Measurements from ENCODE around the gene MEGF9. TPM values are rescaled to one million over a fixed set of nuclear protein-coding genes. Genes with fewer than 3 reads are reported as not detected.

The MEGF9 gene
- total RNA-seq, 1 experiment from 2014 or later: 8.3 TPM

- TF ChIP-seq CEBPB (IDR thresholded peaks at IDR 0.05; ENCODE audit: low read depth): no peak
- no peak for TF ChIP-seq MAX (IDR thresholded peaks at IDR 0.05)
- TF ChIP-seq REST (IDR thresholded peaks at IDR 0.05; ENCODE audit: low read depth): no peak
- no peak for TF ChIP-seq ZFX (IDR thresholded peaks at IDR 0.05)
- TF ChIP-seq POLR2AphosphoS5 (IDR thresholded peaks at IDR 0.05; ENCODE audit: low read depth, low read length): no peak
- TF ChIP-seq CBX3 (IDR thresholded peaks at IDR 0.05; ENCODE audit: low read depth): no peak
- TF ChIP-seq ZNF274 (IDR thresholded peaks at IDR 0.05; ENCODE audit: low read depth, low read length): no peak
- no peak for TF ChIP-seq YY1 (IDR thresholded peaks at IDR 0.05; ENCODE audit: extremely low read depth, insufficient replicate concordance, low read depth, low read length)
- no peak for TF ChIP-seq ELF1 (IDR thresholded peaks at IDR 0.05; ENCODE audit: borderline replicate concordance, low read depth)
- TF ChIP-seq JUND (IDR thresholded peaks at IDR 0.05): no peak
- no peak for TF ChIP-seq EZH2 (IDR thresholded peaks at IDR 0.05)
- no peak overlapping the region for H3K9ac ChIP-seq (ENCODE audit: low read length)
- ATAC-seq (no peak), DNase-seq (ENCODE audit: low read depth, low spot score) (no peak)
- no TSS peak for BruUV-seq (replicated peaks)
- H3K9me3 ChIP-seq (ENCODE audit: control insufficient read depth in 1 of 2, insufficient read depth in 1 of 2, low read depth in 1 of 2, low read length in 2 of 2): no peaks in the 10 kb centered on the region
- ChIA-PET RAD21 (ENCODE audit: low non-redundant PET in 1 of 2, low total read pairs in 2 of 2, uncharacterized antibody in 2 of 2, unreplicated experiment in 2 of 2) (no interaction called here), CTCF (no interaction called here), POLR2A (no interaction called here)
- H4K20me1 ChIP-seq (ENCODE audit: insufficient read depth): no peaks in the 10 kb centered on the region
- H3K4me3 ChIP-seq (replicated peaks in 1 of 2; ENCODE audit: low read depth in 1 of 2, low read length in 2 of 2): no peak overlapping the region
- no peaks in the 10 kb centered on the region for H3K9me2 ChIP-seq (ENCODE audit: insufficient read depth)
- intact Hi-C loops (cut with micrococcal nuclease): no loop called here
- peaks cover 0 to 7% of the 10 kb centered on the region in 2 experiments; a peak in 2 of 4 replicates for H3K4me1 ChIP-seq (ENCODE audit: control insufficient read depth in 1 of 2, insufficient read depth in 2 of 2, low read length in 2 of 2)
- H3K27ac ChIP-seq (ENCODE audit: low read depth, low read length): no peak overlapping the region
- H3K79me2 ChIP-seq (ENCODE audit: insufficient read depth, low read length): no peaks in the 10 kb centered on the region
- no peaks in the 10 kb centered on the region for H3K36me3 ChIP-seq (ENCODE audit: control insufficient read depth in 1 of 2, insufficient read depth in 2 of 2, low read length in 2 of 2)
- H3K4me2 ChIP-seq (ENCODE audit: low read length): peak overlapping the region; percentile 24; the same call in 1 of the 2 replicates
- H2AFZ ChIP-seq (ENCODE audit: low read depth, low read length, poor library complexity, severe bottlenecking): no peak overlapping the region
- no peaks in the 10 kb centered on the region for H3K27me3 ChIP-seq (ENCODE audit: insufficient read depth, low read length)
These were observed 21.2 kb downstream of the MEGF9 start for GRCh38 chr9:120692901-120693699.
